Dendritic cell treated with granulocyte-macrophage colony-stimulating factor and Interleukin-4, amounts not matched to agents 40 ng/mL and 50 ng/mL, for 4 days (primary cell): ENCODE measurements around the gene ISOC1.

Source experiments
- H3K27ac Mint-ChIP-seq: one replicate; pipeline ENCODE4 v1.8.0; 2022; ENCODE audit warnings: mild to moderate bottlenecking, mixed read lengths
- H3K27me3 Mint-ChIP-seq: one replicate; pipeline ENCODE4 v1.8.0; 2022; ENCODE audit warnings: mild to moderate bottlenecking, mixed read lengths
- H3K36me3 Mint-ChIP-seq: one replicate; pipeline ENCODE4 v1.8.0; 2022; ENCODE audit warnings: low read depth, mixed read lengths
- H3K4me1 Mint-ChIP-seq: one replicate; pipeline ENCODE4 v1.8.0; 2022; ENCODE audit warnings: low read depth, mixed read lengths
- H3K4me3 Mint-ChIP-seq: one replicate; pipeline ENCODE4 v1.8.0; 2022; ENCODE audit warnings: mild to moderate bottlenecking, moderate library complexity, mixed read lengths
- H3K9me3 Mint-ChIP-seq: one replicate; pipeline ENCODE4 v1.8.0; 2022; ENCODE audit warnings: mixed read lengths
- intact Hi-C: fragments of 100-400 bp; cut with micrococcal nuclease; formaldehyde crosslinking; loops from one replicate; pipeline ENCODE4 v1.15.0; 2022

The ISOC1 gene

DNA sequence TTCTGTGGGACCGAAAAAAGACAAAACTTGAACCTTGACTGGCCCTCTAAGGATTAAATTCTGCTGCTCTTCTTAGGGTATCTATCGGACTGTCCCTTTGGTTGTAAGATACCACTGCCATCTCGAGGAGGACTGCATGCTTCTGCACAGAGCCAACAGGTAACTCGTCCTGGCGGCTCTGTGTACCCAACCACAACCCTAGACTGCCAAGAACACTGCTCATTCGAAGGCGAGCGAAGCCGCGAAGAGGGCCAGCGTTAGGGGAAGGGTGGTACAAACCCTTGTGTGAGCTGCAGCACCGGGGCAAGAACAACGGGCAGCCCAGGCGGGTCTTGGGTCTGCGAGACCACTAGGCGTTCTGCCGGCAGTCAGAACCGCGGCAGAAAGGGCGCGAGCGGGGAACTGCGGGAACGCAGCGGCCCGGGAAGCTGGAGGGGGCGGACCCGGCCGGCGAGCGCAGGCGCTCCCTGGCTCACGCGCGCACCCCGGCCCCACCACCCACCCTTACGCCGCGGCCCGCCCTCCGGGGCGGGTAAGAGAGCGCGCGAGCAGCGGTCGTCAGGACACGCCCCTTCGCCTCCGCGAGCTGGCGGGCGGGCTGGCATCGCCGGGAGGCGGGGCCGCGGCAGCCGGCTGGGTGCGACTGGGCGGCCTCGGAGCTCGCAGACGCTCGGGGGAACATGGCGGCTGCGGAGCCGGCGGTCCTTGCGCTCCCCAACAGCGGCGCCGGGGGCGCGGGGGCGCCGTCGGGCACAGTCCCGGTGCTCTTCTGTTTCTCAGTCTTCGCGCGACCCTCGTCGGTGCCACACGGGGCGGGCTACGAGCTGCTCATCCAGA is at the start of gene ISOC1:
ISOC1 (plus strand) TSS at position 663 of the 837 bp plus-strand sequence; CDS start at position 681, 18 bp downstream.
- H3K4me3 Mint-ChIP-seq: peak within 1 kb of the TSS; percentile 87
- peak within 1 kb of the TSS; percentile 82 for H3K27ac Mint-ChIP-seq
- intact Hi-C loops: loop anchor here (10.0 kb wide), 2 partner anchors 170 to 1010 kb away; partner anchors contain the start of gene SLC12A2
- peaks cover 23% of the 10 kb centered on the region for H3K27me3 Mint-ChIP-seq
- peaks cover 6% of the 10 kb centered on the region for H3K36me3 Mint-ChIP-seq
- H3K9me3 Mint-ChIP-seq: no peaks in the 10 kb centered on the region
- H3K4me1 Mint-ChIP-seq: peaks cover 14% of the 10 kb centered on the region

DNA sequence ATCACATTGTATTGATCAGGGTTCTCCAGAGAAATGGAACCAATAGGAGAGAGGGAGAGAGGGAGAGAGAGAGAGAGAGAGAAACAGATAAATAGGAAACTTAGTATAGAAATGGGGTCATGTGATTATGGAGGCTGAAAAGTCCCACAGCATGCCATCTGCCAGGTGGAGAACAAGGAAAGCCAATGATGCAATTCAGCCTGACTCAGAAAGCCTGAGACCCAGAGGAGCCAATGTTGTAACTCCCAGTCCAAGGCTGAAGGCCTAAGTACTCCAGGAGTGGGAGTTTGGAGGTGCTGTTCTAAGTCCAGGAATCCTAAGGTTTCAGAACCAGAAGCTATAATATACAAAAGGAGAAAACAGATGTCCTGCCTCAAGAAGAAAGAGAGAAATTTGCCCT is 48.4 kb upstream of the ISOC1 start:
- Mint-ChIP-seq H3K9me3 (peaks cover 50% of the 10 kb centered on the region), H3K4me1 (no peaks in the 10 kb centered on the region), H3K4me3 (no peak overlapping the region), H3K27me3 (no peaks in the 10 kb centered on the region), H3K36me3 (no peaks in the 10 kb centered on the region), H3K27ac (no peak overlapping the region)
- intact Hi-C loops: no loop called here

DNA sequence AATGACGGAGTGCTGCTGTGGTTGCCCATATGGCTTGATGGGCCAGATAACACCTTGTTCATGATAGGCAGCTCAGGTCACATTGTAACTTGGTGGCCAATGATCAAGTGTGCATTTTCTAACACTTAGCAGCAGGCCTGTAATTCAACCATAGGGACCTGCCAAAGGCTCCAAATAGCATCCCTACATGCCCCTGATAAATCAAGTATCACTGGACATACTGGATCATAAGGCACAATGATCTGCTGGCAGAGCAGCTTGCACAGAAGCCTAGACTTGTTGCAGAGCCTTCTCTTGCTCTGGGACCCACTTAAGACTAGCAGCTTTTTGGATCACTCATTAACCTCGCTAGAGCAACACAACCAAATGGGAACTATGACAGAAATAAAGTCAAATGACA is 46.0 kb upstream of the ISOC1 start:
- Mint-ChIP-seq H3K9me3 (peaks cover 29% of the 10 kb centered on the region), H3K27ac (no peak overlapping the region), H3K27me3 (no peaks in the 10 kb centered on the region), H3K36me3 (no peaks in the 10 kb centered on the region), H3K4me1 (no peaks in the 10 kb centered on the region), H3K4me3 (no peak overlapping the region)
- intact Hi-C loops: no loop called here

DNA sequence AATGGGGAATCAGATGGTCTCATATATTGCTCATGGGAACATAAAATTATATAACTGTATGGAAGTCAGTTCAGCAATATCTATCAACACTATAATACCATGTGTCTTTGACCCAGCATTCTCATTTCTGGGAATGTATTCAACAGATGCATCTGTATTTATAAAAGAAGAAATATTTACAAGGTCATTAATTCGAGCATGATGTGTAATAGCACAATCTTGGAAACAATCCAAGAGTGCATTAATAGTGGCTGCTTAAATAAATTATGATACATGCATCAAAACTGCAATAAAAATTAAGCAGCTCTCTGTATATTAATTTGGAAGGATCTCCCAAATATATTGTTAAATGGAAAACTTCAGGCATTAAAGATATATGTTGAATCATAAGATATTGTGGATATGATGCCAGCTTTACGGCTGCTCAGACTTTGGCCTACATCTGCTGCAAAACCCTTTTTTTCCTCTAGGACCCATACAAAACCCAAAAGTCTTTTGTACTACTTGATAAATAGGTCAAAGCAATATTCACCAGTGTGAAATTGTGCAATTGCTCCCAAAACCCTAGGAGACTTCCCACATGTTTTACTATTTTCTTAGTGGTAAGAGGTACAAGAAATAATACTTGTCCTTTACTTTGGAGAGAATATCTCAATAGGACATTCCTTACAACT is 45.3 kb upstream of the ISOC1 start:
- Mint-ChIP-seq H3K27me3 (no peaks in the 10 kb centered on the region), H3K27ac (no peak overlapping the region), H3K4me3 (no peak overlapping the region), H3K9me3 (peaks cover 21% of the 10 kb centered on the region), H3K4me1 (no peaks in the 10 kb centered on the region), H3K36me3 (no peaks in the 10 kb centered on the region)
- intact Hi-C loops: no loop called here

DNA sequence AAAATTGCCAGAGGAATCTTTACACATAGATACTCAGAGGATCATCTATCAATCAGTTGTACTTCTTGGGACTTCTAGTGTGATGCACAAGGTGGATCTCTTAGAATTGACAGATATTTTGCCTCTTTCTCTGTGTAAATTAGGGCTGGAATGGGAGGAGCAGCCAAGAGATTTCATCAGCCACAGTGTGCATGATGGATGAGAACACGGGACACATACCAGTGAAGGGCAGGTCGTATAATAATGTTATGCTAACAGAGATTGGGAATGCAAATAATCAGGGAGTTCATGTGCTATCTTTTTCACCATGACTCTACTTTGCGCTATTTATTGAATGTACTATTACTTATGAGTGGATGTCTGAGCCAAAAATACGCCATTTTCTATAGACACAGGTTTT is 43.3 kb upstream of the ISOC1 start:
- Mint-ChIP-seq H3K27ac (no peak overlapping the region), H3K4me1 (no peaks in the 10 kb centered on the region), H3K36me3 (no peaks in the 10 kb centered on the region), H3K27me3 (no peaks in the 10 kb centered on the region), H3K4me3 (no peak overlapping the region), H3K9me3 (peaks cover 1% of the 10 kb centered on the region)
- intact Hi-C loops: no loop called here

DNA sequence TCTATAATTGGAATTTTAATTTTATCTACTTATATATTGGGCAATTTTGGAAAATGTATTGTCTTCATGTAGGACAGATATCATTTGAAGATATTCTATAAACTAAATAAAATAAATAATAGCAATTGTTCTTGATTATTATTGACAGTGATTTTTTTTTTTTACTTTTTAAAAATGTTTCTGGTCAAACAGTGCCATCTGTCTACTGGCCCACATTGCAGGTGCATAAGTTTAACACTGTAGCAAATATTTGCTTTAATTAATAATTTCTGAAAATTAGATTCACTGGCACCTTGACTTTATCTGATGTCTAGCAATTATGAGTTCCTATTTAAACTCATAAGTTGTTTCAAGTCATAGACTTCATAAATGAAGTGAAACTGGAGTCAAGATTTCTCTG is 41.1 kb upstream of the ISOC1 start:
- Mint-ChIP-seq H3K36me3 (no peaks in the 10 kb centered on the region), H3K27me3 (no peaks in the 10 kb centered on the region), H3K4me3 (no peak overlapping the region), H3K4me1 (no peaks in the 10 kb centered on the region), H3K27ac (no peak overlapping the region), H3K9me3 (peaks cover 19% of the 10 kb centered on the region)
- intact Hi-C loops: no loop called here

DNA sequence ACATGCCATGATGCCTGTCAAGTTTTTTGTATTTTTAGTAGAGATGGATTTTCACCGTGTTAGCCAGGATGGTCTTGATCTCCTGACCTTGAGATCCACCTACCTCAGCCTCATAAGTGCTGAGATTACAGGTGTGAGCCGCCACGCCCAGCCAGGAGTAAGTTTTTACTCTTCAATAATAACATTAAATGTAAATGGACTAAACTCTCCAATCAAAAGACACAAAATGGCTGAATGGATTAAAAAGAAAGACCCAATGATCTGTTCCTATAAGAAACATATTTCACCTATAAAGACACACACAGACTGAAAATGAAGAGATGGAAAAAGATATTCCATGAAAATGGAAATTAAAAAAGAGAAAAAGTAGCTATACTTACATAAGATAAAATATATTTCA is 37.2 kb upstream of the ISOC1 start:
- no peaks in the 10 kb centered on the region for H3K4me1 Mint-ChIP-seq
- no peaks in the 10 kb centered on the region for H3K36me3 Mint-ChIP-seq
- no peak overlapping the region for H3K4me3 Mint-ChIP-seq
- H3K27ac Mint-ChIP-seq: no peak overlapping the region
- intact Hi-C loops: no loop called here
- H3K27me3 Mint-ChIP-seq: no peaks in the 10 kb centered on the region
- peaks cover 19% of the 10 kb centered on the region for H3K9me3 Mint-ChIP-seq

DNA sequence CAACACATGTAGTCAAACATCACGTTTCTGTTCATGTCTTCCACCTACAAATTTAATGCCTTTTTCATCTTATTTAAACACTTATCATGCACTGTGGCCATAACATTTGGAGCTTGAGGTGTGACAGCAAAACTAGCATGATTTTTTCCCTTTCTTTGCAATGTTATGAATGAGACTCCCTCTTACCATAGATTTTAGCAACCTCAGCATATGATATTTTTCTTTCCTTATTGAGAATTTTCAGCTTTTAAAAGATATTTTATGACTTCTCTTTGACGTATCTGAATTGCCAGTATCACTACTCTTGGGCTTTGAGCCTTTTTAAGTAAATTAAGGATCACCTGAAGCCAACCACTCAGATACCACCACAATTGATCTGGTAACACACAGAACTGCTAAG is 32.7 kb upstream of the ISOC1 start:
- peaks cover 15% of the 10 kb centered on the region for H3K9me3 Mint-ChIP-seq
- H3K36me3 Mint-ChIP-seq: no peaks in the 10 kb centered on the region
- intact Hi-C loops: no loop called here
- no peaks in the 10 kb centered on the region for H3K4me1 Mint-ChIP-seq
- no peak overlapping the region for H3K27ac Mint-ChIP-seq
- H3K27me3 Mint-ChIP-seq: no peaks in the 10 kb centered on the region
- no peak overlapping the region for H3K4me3 Mint-ChIP-seq

DNA sequence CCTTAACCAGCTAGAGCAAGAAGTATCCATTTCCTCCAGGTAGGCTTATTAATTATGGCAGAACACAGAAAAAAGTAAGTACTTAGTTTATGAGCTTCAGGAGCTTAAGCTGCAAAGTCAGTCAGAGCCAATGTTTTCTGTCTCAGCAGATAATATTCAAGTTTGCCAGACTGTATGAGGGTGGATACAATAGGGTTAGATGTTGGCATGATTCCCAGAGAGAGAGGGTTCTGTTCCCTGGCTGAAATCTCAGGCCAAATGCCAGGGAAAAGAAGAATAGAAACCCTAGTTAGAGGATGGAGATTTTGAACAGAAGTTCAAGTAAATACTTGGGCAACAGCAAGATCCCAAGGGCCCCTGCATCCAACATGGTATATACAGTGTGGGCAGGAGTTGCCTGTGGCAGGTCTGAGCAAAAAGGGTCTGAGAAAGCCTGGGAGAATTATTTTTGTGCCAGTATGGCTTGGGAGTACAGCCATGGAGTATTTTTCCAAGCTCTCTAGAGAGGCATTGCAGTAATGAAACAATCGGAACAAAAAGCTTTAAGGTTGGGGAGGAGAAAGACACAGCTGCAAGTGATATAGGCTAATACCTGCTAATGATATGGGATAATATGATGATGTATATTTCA is 31.0 kb upstream of the ISOC1 start:
- Mint-ChIP-seq H3K36me3 (no peaks in the 10 kb centered on the region), H3K4me1 (no peaks in the 10 kb centered on the region), H3K4me3 (no peak overlapping the region), H3K9me3 (no peaks in the 10 kb centered on the region), H3K27me3 (no peaks in the 10 kb centered on the region), H3K27ac (no peak overlapping the region)
- intact Hi-C loops: no loop called here

DNA sequence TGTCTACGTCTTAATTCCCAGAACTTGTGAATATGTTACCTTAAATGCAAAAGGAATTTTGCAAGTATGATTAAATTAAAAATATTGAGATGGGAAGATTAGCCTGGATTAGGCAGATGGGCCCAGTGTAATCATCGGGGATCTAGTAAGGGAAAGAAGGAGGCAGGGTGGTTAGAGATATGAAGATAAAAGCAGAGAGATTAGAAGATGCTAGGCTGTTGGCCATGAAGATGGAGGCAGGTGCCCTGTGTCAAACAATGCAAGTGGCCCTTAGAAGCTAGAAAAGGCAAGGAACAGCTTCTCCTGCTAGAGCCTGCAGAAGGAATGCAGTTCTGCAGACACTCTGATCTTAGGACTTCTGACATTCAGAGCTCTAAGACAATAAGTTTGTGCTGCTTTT is 28.8 kb upstream of the ISOC1 start:
- H3K27ac Mint-ChIP-seq: no peak overlapping the region
- no peaks in the 10 kb centered on the region for H3K9me3 Mint-ChIP-seq
- intact Hi-C loops: no loop called here

DNA sequence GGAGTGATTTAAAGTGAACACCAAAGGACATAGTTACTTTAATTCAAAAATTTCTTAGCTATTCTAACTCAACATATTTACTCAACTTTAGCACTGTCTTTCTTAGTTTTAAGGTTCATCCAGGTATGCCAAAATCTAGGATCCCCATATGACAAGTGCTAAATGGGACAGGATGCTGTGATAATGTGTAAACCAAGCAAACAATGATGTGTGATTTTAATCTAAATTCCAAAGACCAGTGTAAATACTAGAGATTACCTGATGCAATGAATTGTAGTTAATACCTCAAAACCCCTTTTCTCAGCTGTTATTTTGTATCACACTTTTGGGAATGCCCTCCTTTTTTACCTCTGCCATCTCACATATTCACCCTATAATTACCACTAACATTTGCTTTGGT is 26.8 kb upstream of the ISOC1 start:
- Mint-ChIP-seq H3K4me1 (no peaks in the 10 kb centered on the region), H3K4me3 (no peak overlapping the region), H3K36me3 (no peaks in the 10 kb centered on the region), H3K27me3 (no peaks in the 10 kb centered on the region), H3K27ac (no peak overlapping the region), H3K9me3 (no peaks in the 10 kb centered on the region)
- intact Hi-C loops: no loop called here

More for the DNA sequence above, 28.8 kb upstream of the ISOC1 start:
- no peak overlapping the region for H3K4me3 Mint-ChIP-seq
- H3K36me3 Mint-ChIP-seq: no peaks in the 10 kb centered on the region
- no peaks in the 10 kb centered on the region for H3K27me3 Mint-ChIP-seq
- no peaks in the 10 kb centered on the region for H3K4me1 Mint-ChIP-seq

DNA sequence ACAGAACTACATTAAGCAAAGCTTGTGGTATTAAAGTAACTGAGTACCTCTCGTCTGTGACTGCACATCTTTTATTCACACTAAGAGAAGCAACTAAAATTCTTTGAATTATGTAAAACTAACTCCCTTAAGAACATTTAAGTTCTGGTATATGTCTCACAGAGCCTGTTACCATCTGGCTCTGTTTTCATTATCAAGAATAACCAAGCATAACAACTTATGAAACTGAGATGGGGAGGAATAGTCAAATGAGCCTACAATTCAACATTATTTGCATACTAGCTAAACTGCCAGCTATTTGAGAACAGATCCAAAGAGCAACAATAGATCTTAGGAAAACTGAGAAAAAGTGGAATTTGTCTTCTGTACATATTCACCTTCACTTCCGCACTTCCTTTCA is 25.3 kb upstream of the ISOC1 start:
- H3K27ac Mint-ChIP-seq: no peak overlapping the region
- H3K9me3 Mint-ChIP-seq: no peaks in the 10 kb centered on the region
- H3K36me3 Mint-ChIP-seq: no peaks in the 10 kb centered on the region
- intact Hi-C loops: no loop called here
- no peaks in the 10 kb centered on the region for H3K4me1 Mint-ChIP-seq
- H3K27me3 Mint-ChIP-seq: no peaks in the 10 kb centered on the region
- no peak overlapping the region for H3K4me3 Mint-ChIP-seq

DNA sequence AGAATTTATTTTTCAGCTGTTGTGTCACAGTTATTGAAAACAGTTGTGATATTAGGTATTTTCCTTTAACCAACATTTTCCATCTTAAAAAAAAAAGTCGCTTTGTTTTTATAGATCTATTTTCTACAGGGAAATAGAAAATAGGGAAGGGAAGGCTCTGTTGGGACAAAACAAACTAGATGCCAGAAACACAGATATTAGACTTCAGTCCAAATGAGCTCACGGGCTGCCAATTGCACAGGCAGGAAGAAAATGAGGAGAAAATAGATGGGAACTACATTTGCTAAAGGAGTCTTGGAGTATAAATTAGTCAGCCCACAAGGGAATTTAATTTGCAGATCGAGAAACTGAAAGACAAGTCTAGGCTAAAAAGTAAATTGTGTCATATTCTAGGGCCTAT is 21.4 kb upstream of the ISOC1 start:
- H3K4me1 Mint-ChIP-seq: no peaks in the 10 kb centered on the region
- H3K27me3 Mint-ChIP-seq: no peaks in the 10 kb centered on the region
- H3K9me3 Mint-ChIP-seq: no peaks in the 10 kb centered on the region
- intact Hi-C loops: no loop called here
- H3K4me3 Mint-ChIP-seq: no peak overlapping the region
- no peak overlapping the region for H3K27ac Mint-ChIP-seq
- H3K36me3 Mint-ChIP-seq: no peaks in the 10 kb centered on the region

DNA sequence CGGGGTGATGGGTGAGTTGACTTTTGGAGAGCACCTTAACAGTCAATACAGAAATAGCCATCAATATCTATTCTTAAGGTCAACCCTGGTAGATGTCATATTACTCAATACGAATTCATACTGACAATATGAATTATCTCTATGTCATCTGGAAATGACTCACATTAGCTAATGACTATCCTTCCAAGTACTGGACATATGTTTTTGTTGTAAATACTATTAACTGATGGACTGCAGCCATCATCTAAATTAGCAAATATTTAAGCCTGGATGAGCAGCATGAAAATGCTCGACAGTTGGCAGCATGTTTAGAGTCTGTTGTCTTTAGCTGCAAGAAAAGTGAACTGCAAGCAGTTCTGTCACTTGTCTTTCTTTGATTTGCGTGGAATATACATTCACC is 19.6 kb upstream of the ISOC1 start:
- Mint-ChIP-seq H3K27ac (no peak overlapping the region), H3K9me3 (no peaks in the 10 kb centered on the region), H3K27me3 (no peaks in the 10 kb centered on the region), H3K36me3 (no peaks in the 10 kb centered on the region), H3K4me3 (no peak overlapping the region), H3K4me1 (no peaks in the 10 kb centered on the region)
- intact Hi-C loops: no loop called here
